BE2C (cell line): ENCODE measurements around the gene CES3.

Source experiments
- DNase-seq: peaks from one replicate; pipeline ENCODE4 v3.0.0-alpha.2; 2020
- H3K27me3 ChIP-seq: fragments of 250-450 bp; sonication (Bioruptor Pico); 2 replicates; pipeline ENCODE4 v1.5.1; 2020; ENCODE audit warnings: mild to moderate bottlenecking
- H3K36me3 ChIP-seq: fragments of 250-450 bp; sonication (Bioruptor Pico); 2 replicates; pipeline ENCODE4 v1.5.1; 2020; ENCODE audit warnings: mild to moderate bottlenecking
- H3K4me1 ChIP-seq: fragments of 250-450 bp; sonication (Bioruptor Pico); 2 replicates; pipeline ENCODE4 v1.5.1; 2020
- H3K4me3 ChIP-seq: 2 replicates; pipeline ENCODE4 v1.5.1; 2011; ENCODE audit warnings: low read depth, low read length
- H3K9me3 ChIP-seq: fragments of 250-450 bp; sonication (Bioruptor Pico); 2 replicates; pipeline ENCODE4 v1.5.1; 2020
- TF ChIP-seq, protein P1 (sequence below): IDR thresholded peaks from 2 replicates; pipeline ENCODE4 v1.5.1; 2012; ENCODE audit warnings: mild to moderate bottlenecking, low read depth, low read length

The CES3 gene

GRCh38 chr16:66946974-66947301 lies 14.1 kb upstream of the CES3 start:
- TF ChIP-seq, protein P1, sequence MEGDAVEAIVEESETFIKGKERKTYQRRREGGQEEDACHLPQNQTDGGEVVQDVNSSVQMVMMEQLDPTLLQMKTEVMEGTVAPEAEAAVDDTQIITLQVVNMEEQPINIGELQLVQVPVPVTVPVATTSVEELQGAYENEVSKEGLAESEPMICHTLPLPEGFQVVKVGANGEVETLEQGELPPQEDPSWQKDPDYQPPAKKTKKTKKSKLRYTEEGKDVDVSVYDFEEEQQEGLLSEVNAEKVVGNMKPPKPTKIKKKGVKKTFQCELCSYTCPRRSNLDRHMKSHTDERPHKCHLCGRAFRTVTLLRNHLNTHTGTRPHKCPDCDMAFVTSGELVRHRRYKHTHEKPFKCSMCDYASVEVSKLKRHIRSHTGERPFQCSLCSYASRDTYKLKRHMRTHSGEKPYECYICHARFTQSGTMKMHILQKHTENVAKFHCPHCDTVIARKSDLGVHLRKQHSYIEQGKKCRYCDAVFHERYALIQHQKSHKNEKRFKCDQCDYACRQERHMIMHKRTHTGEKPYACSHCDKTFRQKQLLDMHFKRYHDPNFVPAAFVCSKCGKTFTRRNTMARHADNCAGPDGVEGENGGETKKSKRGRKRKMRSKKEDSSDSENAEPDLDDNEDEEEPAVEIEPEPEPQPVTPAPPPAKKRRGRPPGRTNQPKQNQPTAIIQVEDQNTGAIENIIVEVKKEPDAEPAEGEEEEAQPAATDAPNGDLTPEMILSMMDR: no peak
- Histone ChIP-seq H3K36me3 (peaks cover 10% of the 10 kb centered on the region; the same call in 1 of the 2 replicates), H3K9me3 (no peaks in the 10 kb centered on the region), H3K4me3 (no peak overlapping the region), H3K4me1 (no peaks in the 10 kb centered on the region; the same call in 1 of the 2 replicates), H3K27me3 (no peaks in the 10 kb centered on the region)
- DNase-seq: no peak

GRCh38 chr16:66947302-66948065 lies 13.6 kb upstream of the CES3 start:
- TF ChIP-seq, protein P1: peak; percentile 87
- H3K27me3 ChIP-seq: no peaks in the 10 kb centered on the region
- no peaks in the 10 kb centered on the region; the same call in 1 of the 2 replicates for H3K4me1 ChIP-seq
- DNase-seq: peak; percentile 78
- peaks cover 5% of the 10 kb centered on the region; the same call in 1 of the 2 replicates for H3K36me3 ChIP-seq
- peak overlapping the region; percentile 56 for H3K4me3 ChIP-seq
- H3K9me3 ChIP-seq: no peaks in the 10 kb centered on the region

GRCh38 chr16:66948134-66948836 lies 12.8 kb upstream of the CES3 start:
- Histone ChIP-seq H3K9me3 (no peaks in the 10 kb centered on the region), H3K4me1 (no peaks in the 10 kb centered on the region; the same call in 1 of the 2 replicates), H3K4me3 (peak overlapping the region; percentile 56), H3K27me3 (no peaks in the 10 kb centered on the region), H3K36me3 (peaks cover 2% of the 10 kb centered on the region; the same call in 1 of the 2 replicates)
- TF ChIP-seq, protein P1: no peak
- no peak for DNase-seq

GRCh38 chr16:66948837-66949225 lies 12.2 kb upstream of the CES3 start:
- H3K36me3 ChIP-seq: no peaks in the 10 kb centered on the region
- H3K4me3 ChIP-seq: no peak overlapping the region
- TF ChIP-seq, protein P1: no peak
- H3K27me3 ChIP-seq: no peaks in the 10 kb centered on the region
- DNase-seq: no peak
- no peaks in the 10 kb centered on the region; the same call in 1 of the 2 replicates for H3K4me1 ChIP-seq
- H3K9me3 ChIP-seq: no peaks in the 10 kb centered on the region

DNA sequence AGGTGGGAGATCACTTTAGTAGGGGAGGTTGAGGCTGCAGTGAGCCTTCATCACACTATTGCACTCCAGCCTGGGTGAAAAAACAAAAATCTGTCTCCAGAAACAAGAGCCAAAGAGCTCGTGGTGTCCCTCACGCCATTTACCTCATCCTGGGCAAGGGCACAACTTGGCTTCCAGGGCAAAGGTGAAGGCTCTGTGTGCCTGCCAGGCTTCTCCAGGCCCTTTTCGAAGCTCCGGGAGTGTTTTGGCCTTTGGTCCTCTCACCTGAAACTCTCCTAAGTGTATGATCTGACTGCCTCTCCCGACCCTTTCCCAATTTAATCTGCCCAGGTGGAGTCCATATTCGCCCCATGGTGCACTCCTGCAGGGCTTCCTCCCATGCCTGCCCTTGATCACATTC lies 11.6 kb upstream of the CES3 start:
- Histone ChIP-seq H3K27me3 (no peaks in the 10 kb centered on the region), H3K4me1 (no peaks in the 10 kb centered on the region; the same call in 1 of the 2 replicates), H3K9me3 (no peaks in the 10 kb centered on the region), H3K36me3 (no peaks in the 10 kb centered on the region), H3K4me3 (no peak overlapping the region)
- DNase-seq: no peak
- TF ChIP-seq, protein P1: no peak

GRCh38 chr16:66950437-66950836 lies 10.6 kb upstream of the CES3 start:
- Histone ChIP-seq H3K9me3 (no peaks in the 10 kb centered on the region), H3K4me3 (no peak overlapping the region), H3K36me3 (no peaks in the 10 kb centered on the region), H3K4me1 (no peaks in the 10 kb centered on the region; the same call in 1 of the 2 replicates), H3K27me3 (no peaks in the 10 kb centered on the region)
- TF ChIP-seq, protein P1: no peak
- no peak for DNase-seq
